H9 (cell line): ENCODE results near the gene TEX52. TPM values are rescaled to one million over a fixed set of nuclear protein-coding genes. Genes with fewer than 3 reads are reported as not detected.

Source experiments
- DNase-seq: peaks from one replicate; pipeline ENCODE4 v3.0.0-alpha.2; 2017
- H2AFZ ChIP-seq: one replicate; pipeline ENCODE4 v1.6.1; 2013; ENCODE audit warnings: mild to moderate bottlenecking, low read length, control low read depth, moderate library complexity
- H2AK5ac ChIP-seq: 2 replicates; pipeline ENCODE4 v1.6.1; 2013; ENCODE audit warnings: low read length, control low read depth, mixed read lengths; ENCODE audit not compliant: insufficient read length
- H2BK120ac ChIP-seq: one replicate; pipeline ENCODE4 v1.6.1; 2013; ENCODE audit warnings: low read depth, mild to moderate bottlenecking, low read length, control low read depth, inconsistent platforms; ENCODE audit not compliant: poor library complexity, severe bottlenecking
- H2BK12ac ChIP-seq: 2 replicates; pipeline ENCODE4 v1.6.1; 2013; ENCODE audit warnings: low read length, control low read depth, mixed read lengths, low read depth; ENCODE audit not compliant: insufficient read length
- H2BK15ac ChIP-seq: 2 replicates; pipeline ENCODE4 v1.6.1; 2013; ENCODE audit warnings: low read depth, low read length, control low read depth
- H2BK20ac ChIP-seq: one replicate; pipeline ENCODE4 v1.6.1; 2013; ENCODE audit warnings: low read depth, mild to moderate bottlenecking, low read length, control low read depth, inconsistent platforms; ENCODE audit not compliant: poor library complexity, severe bottlenecking
- H2BK5ac ChIP-seq: 2 replicates; pipeline ENCODE4 v1.6.1; 2013; ENCODE audit warnings: low read length, control low read depth, mixed read lengths; ENCODE audit not compliant: insufficient read length
- H3K14ac ChIP-seq: 2 replicates; pipeline ENCODE4 v1.6.1; 2013; ENCODE audit warnings: low read length, control low read depth; ENCODE audit not compliant: insufficient read depth
- H3K18ac ChIP-seq: 2 replicates; pipeline ENCODE4 v1.6.1; 2013; ENCODE audit warnings: low read depth, mild to moderate bottlenecking, mixed read lengths, low read length, control low read depth; ENCODE audit not compliant: insufficient read length
- H3K23ac ChIP-seq: 2 replicates; pipeline ENCODE4 v1.6.1; 2013; ENCODE audit warnings: low read length, control low read depth, mixed read lengths, low read depth; ENCODE audit not compliant: insufficient read length
- H3K23me2 ChIP-seq: 2 replicates; pipeline ENCODE4 v1.6.1; 2013; ENCODE audit warnings: low read depth, mild to moderate bottlenecking, mixed read lengths, low read length, control low read depth; ENCODE audit not compliant: insufficient read length, poor library complexity, severe bottlenecking
- H3K27ac ChIP-seq: 2 replicates; pipeline ENCODE4 v1.5.1; 2013; ENCODE audit warnings: low read length, control low read depth, mixed read lengths, low read depth; ENCODE audit not compliant: insufficient read length
- H3K27me3 ChIP-seq: 2 replicates; pipeline ENCODE4 v1.6.1; 2013; ENCODE audit warnings: low read length, control low read depth, inconsistent platforms; ENCODE audit not compliant: insufficient read depth
- H3K4ac ChIP-seq: 2 replicates; pipeline ENCODE4 v1.6.1; 2013; ENCODE audit warnings: low read depth, mild to moderate bottlenecking, control low read depth, inconsistent platforms, low read length, moderate library complexity
- H3K4me1 ChIP-seq: 2 replicates; pipeline ENCODE4 v1.6.1; 2013; ENCODE audit warnings: low read length, control low read depth, inconsistent platforms; ENCODE audit not compliant: insufficient read depth
- H3K4me2 ChIP-seq: 2 replicates; pipeline ENCODE4 v1.6.1; 2013; ENCODE audit warnings: low read length, control low read depth, mixed read lengths; ENCODE audit not compliant: insufficient read length, insufficient read depth
- H3K56ac ChIP-seq: 2 replicates; pipeline ENCODE4 v1.6.1; 2013; ENCODE audit warnings: low read depth, mild to moderate bottlenecking, mixed read lengths, low read length, control low read depth; ENCODE audit not compliant: insufficient read length
- H3K79me1 ChIP-seq: 2 replicates; pipeline ENCODE4 v1.6.1; 2013; ENCODE audit warnings: low read depth, mild to moderate bottlenecking, moderate library complexity, low read length, control low read depth, inconsistent platforms; ENCODE audit not compliant: insufficient read depth, poor library complexity, severe bottlenecking
- H3K79me2 ChIP-seq: 2 replicates; pipeline ENCODE4 v1.6.1; 2013; ENCODE audit warnings: low read length, control low read depth, inconsistent platforms; ENCODE audit not compliant: insufficient read depth
- H3K9ac ChIP-seq: 2 replicates; pipeline ENCODE4 v1.6.1; 2013; ENCODE audit warnings: low read length, control low read depth, mixed read lengths; ENCODE audit not compliant: insufficient read length; ENCODE audit errors: extremely low read depth
- H3K9me3 ChIP-seq: one replicate; pipeline ENCODE4 v1.6.1; 2013; ENCODE audit warnings: low read depth, low read length, inconsistent platforms; ENCODE audit not compliant: control insufficient read depth
- H3T11ph ChIP-seq: one replicate; pipeline ENCODE4 v1.6.1; 2013; ENCODE audit warnings: mild to moderate bottlenecking, low read length, control low read depth, inconsistent platforms
- H4K20me1 ChIP-seq: one replicate; pipeline ENCODE4 v1.6.1; 2013; ENCODE audit not compliant: control insufficient read depth, insufficient read length, insufficient read depth
- H4K5ac ChIP-seq: 2 replicates; pipeline ENCODE4 v1.6.1; 2013; ENCODE audit warnings: low read depth, mild to moderate bottlenecking, mixed read lengths, low read length, control low read depth; ENCODE audit not compliant: insufficient read length
- H4K8ac ChIP-seq: replicated peaks from 2 replicates; pipeline ENCODE4 v1.6.1; 2013; ENCODE audit warnings: low read length, control low read depth, mixed read lengths, low read depth; ENCODE audit not compliant: insufficient read length
- H4K91ac ChIP-seq: 2 replicates; pipeline ENCODE4 v1.6.1; 2013; ENCODE audit warnings: low read depth, mild to moderate bottlenecking, moderate library complexity, mixed read lengths, low read length, control low read depth; ENCODE audit not compliant: insufficient read length
- H3K27ac Mint-ChIP-seq, 3 experiments: 2 replicates in 2 of 3; 3 replicates in 1 of 3; pipeline ENCODE4 v1.8.0; 2020 to 2021; ENCODE audit warnings: mixed read lengths in 3 of 3, mild to moderate bottlenecking in 1 of 3, moderate library complexity in 1 of 3
- H3K27me3 Mint-ChIP-seq: 2 replicates; pipeline ENCODE4 v1.8.0; 2021; ENCODE audit warnings: low read depth, mild to moderate bottlenecking, moderate library complexity, mixed read lengths
- H3K36me3 Mint-ChIP-seq, 3 experiments: 2 replicates in 2 of 3; 3 replicates in 1 of 3; pipeline ENCODE4 v1.8.0; 2020 to 2021; ENCODE audit warnings: low read depth in 3 of 3, mixed read lengths in 3 of 3; ENCODE audit not compliant: insufficient read depth in 1 of 3
- H3K4me1 Mint-ChIP-seq, 2 experiments: 2 replicates each; pipeline ENCODE4 v1.8.0; 2020; ENCODE audit warnings: mixed read lengths in 2 of 2
- H3K4me3 Mint-ChIP-seq, 2 experiments: 2 replicates in 1 of 2; 3 replicates in 1 of 2; pipeline ENCODE4 v1.8.0; 2020 to 2021; ENCODE audit warnings: mild to moderate bottlenecking in 2 of 2, mixed read lengths in 2 of 2, moderate library complexity in 1 of 2
- H3K9me3 Mint-ChIP-seq, 2 experiments: 2 replicates in 1 of 2; 3 replicates in 1 of 2; pipeline ENCODE4 v1.8.0; 2020; ENCODE audit warnings: mild to moderate bottlenecking in 2 of 2, mixed read lengths in 2 of 2, moderate library complexity in 1 of 2
- CTCF ChIP-seq: fragments of 200-600 bp; sonication (generic); conservative IDR thresholded peaks from 3 replicates; pipeline ENCODE4 v1.8.0; 2021; ENCODE audit warnings: antibody characterized with exemption, mild to moderate bottlenecking
- WGBS: extraction: QIAGEN DNeasy Blood & Tissue Kit; methylation state at CpG from one replicate; pipeline ENCODE4 v1.1.7; 2013; ENCODE audit warnings: missing lambda C conversion rate, low lambda C conversion rate, mixed read lengths; ENCODE audit not compliant: insufficient read length; ENCODE audit errors: extremely low coverage; 5-methylcytosine and 5-hydroxymethylcytosine counted together
- total RNA-seq: library from RNA; stranded (reverse); gene quantifications from 2 replicates; pipeline ENCODE4 v1.2.1, GENCODE V29; 2021

Gene TEX52
- total RNA-seq, 1 experiment from 2014 or later: 0.20 TPM

- H3K4me2 ChIP-seq: no peak overlapping the region
- no peak overlapping the region for H2AFZ ChIP-seq
- no peak overlapping the region for H4K5ac ChIP-seq
- Mint-ChIP-seq H3K36me3 (peaks cover 50 to 75% (median 74%) of the 10 kb centered on the region in 3 experiments), H3K27ac (peak overlapping the region in 2 of 3 experiments; percentile 77 to 95; a peak in 5 of 7 replicates), H3K4me3 (peak overlapping the region in 1 of 2 experiments; percentile 36; a peak in 1 of 5 replicates), H3K27me3 (no peaks in the 10 kb centered on the region), H3K9me3 (no peaks in the 10 kb centered on the region; a peak in 1 of 5 replicates), H3K4me1 (peaks cover 26 to 33% of the 10 kb centered on the region in 2 experiments)
- H3T11ph ChIP-seq: no peak overlapping the region
- H3K79me2 ChIP-seq: no peaks in the 10 kb centered on the region
- H4K20me1 ChIP-seq: no peaks in the 10 kb centered on the region
- H3K23me2 ChIP-seq: no peaks in the 10 kb centered on the region
- H2BK12ac ChIP-seq: no peak overlapping the region
- H3K79me1 ChIP-seq: no peaks in the 10 kb centered on the region
- no peak overlapping the region for H3K4ac ChIP-seq
- H3K27ac ChIP-seq: no peak overlapping the region
- no peak for DNase-seq
- no CpG with 5 or more reads among the region's 9 CpGs for WGBS
- no peak overlapping the region for H2BK5ac ChIP-seq
- H3K56ac ChIP-seq: no peak overlapping the region
- no peak overlapping the region for H2AK5ac ChIP-seq
- no peak overlapping the region for H4K91ac ChIP-seq
- H2BK20ac ChIP-seq: no peak overlapping the region
- no peak overlapping the region for H3K9ac ChIP-seq
- no peak overlapping the region for H2BK120ac ChIP-seq
- peaks cover 2% of the 10 kb centered on the region; the same call in 1 of the 2 replicates for H3K4me1 ChIP-seq
- H3K27me3 ChIP-seq: no peaks in the 10 kb centered on the region
- TF ChIP-seq CTCF: no peak
- no peak overlapping the region for H2BK15ac ChIP-seq
- H3K14ac ChIP-seq: no peak overlapping the region
- H3K23ac ChIP-seq: no peak overlapping the region
- no peak overlapping the region for H3K18ac ChIP-seq
- H4K8ac ChIP-seq: no peak overlapping the region
- no peaks in the 10 kb centered on the region for H3K9me3 ChIP-seq
Measured at GRCh38 chr12:2820432-2820831, 36.4 kb downstream of the TEX52 start.
